Inferior parietal cortex (tissue), 1 donor: ENCODE data around the gene CRNN.

Experiments
- DNase-seq: peaks from one replicate; pipeline ENCODE4 v3.0.0-alpha.2; 2016; ENCODE audit errors: extremely low spot score

Gene CRNN

GRCh38 chr1:152413909-152414308 lies at the start of gene CRNN:
TSS of gene CRNN (minus strand) at chr1:152414263. CDS start at chr1:152412233, 2,030 bp downstream.
- DNase-seq: no peak

- no peak for DNase-seq
Measured at GRCh38 chr1:152462636-152463035, 48.6 kb upstream of the CRNN start.

GRCh38 chr1:152461544-152461943 lies 47.5 kb upstream of the CRNN start:
- peak; percentile 57 for DNase-seq

- no peak for DNase-seq
Measured at GRCh38 chr1:152460529-152460899, 46.5 kb upstream of the CRNN start.

GRCh38 chr1:152459596-152460528 lies 45.8 kb upstream of the CRNN start:
- peak; percentile 57 for DNase-seq

- DNase-seq: peak; percentile 92
Measured at GRCh38 chr1:152458384-152459185, 44.5 kb upstream of the CRNN start.

- DNase-seq: no peak
Measured at GRCh38 chr1:152457561-152457960, 43.5 kb upstream of the CRNN start.

- no peak for DNase-seq
Measured at GRCh38 chr1:152457071-152457470, 43.0 kb upstream of the CRNN start.

- DNase-seq: no peak
Measured at GRCh38 chr1:152451254-152451653, 37.2 kb upstream of the CRNN start.

- DNase-seq: no peak
Measured at GRCh38 chr1:152449661-152450060, 35.6 kb upstream of the CRNN start.

- DNase-seq: no peak
Measured at GRCh38 chr1:152448496-152448895, 34.4 kb upstream of the CRNN start.

GRCh38 chr1:152448095-152448494 lies 34.0 kb upstream of the CRNN start:
- DNase-seq: no peak

GRCh38 chr1:152447484-152447883 lies 33.4 kb upstream of the CRNN start:
- DNase-seq: no peak

GRCh38 chr1:152444045-152444444 lies 30.0 kb upstream of the CRNN start:
- DNase-seq: no peak

GRCh38 chr1:152442765-152443164 lies 28.7 kb upstream of the CRNN start:
- no peak for DNase-seq

- DNase-seq: no peak
Measured at GRCh38 chr1:152442301-152442700, 28.2 kb upstream of the CRNN start.

- DNase-seq: no peak
Measured at GRCh38 chr1:152441756-152442155, 27.7 kb upstream of the CRNN start.

- DNase-seq: peak; percentile 71
Measured at GRCh38 chr1:152440635-152441471, 26.8 kb upstream of the CRNN start.

- no peak for DNase-seq
Measured at GRCh38 chr1:152436593-152437496, 22.8 kb upstream of the CRNN start.

- DNase-seq: no peak
Measured at GRCh38 chr1:152427458-152427857, 13.4 kb upstream of the CRNN start.

- no peak for DNase-seq
Measured at GRCh38 chr1:152426731-152427130, 12.7 kb upstream of the CRNN start.
